ENCODE results near the gene RNF220.

DNA sequence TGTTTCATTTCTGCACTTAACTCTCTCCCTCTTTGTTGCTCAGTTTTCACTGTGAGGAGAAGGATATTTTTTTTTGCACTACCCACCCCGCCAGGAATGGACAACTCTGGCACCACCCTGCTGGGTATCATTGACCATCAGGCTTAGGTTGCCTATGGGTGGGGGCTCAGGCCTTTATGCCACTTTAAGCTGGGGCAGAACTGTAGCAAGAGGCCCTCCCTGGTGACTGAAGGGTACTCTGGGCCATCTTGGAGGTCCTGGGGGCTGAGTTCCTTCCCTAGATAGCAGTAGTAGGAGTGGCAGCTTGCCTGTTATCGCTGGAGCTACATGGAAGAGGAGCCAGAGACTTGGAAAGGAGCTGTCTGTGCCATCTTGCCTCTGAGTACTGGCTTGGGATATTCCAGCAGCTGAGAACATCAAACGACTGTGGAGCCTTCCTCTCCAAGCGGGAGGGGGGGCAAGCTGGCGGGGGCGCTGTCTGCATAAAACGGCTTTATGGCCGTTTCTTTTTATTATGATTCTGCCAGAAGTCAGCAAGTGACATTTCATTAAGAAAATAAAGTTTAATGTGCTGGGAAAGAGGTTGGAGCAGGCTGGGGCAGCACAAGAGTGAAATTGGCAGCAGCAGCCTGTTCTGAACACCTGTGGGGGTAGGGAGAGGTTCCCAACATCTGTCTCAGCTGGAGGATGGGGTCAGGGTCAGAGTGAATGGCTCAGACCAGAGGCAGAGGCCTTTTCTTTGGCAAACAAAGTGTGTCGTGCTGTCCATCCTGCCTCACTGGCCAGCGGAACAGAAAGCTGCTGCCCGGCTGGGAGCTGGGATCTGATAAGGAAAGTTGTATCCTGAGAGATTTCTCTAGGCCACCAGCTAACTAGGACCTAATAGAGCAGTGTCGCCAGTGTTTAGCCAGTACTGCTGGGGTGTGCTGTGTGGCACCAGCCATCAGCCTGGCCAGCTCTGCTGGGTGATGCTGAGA lies 236.4 kb downstream of the RNF220 start:
- TF ChIP-seq, protein P1, sequence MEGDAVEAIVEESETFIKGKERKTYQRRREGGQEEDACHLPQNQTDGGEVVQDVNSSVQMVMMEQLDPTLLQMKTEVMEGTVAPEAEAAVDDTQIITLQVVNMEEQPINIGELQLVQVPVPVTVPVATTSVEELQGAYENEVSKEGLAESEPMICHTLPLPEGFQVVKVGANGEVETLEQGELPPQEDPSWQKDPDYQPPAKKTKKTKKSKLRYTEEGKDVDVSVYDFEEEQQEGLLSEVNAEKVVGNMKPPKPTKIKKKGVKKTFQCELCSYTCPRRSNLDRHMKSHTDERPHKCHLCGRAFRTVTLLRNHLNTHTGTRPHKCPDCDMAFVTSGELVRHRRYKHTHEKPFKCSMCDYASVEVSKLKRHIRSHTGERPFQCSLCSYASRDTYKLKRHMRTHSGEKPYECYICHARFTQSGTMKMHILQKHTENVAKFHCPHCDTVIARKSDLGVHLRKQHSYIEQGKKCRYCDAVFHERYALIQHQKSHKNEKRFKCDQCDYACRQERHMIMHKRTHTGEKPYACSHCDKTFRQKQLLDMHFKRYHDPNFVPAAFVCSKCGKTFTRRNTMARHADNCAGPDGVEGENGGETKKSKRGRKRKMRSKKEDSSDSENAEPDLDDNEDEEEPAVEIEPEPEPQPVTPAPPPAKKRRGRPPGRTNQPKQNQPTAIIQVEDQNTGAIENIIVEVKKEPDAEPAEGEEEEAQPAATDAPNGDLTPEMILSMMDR (conservative IDR thresholded peaks at IDR 0.05; ENCODE audit: low read depth, low read length) = no peak
- no peak for TF ChIP-seq EZH2phosphoT487 (IDR thresholded peaks at IDR 0.05; ENCODE audit: borderline replicate concordance, low read length)
